GM23338 (cell line): ENCODE data around the gene OMP. TPM values are rescaled to one million over a fixed set of nuclear protein-coding genes. Genes with fewer than 3 reads are reported as not detected.

Experiments used
- CREB1 ChIP-seq: fragments of 250-450 bp; sonication (Bioruptor Pico); IDR thresholded peaks from 2 replicates; pipeline ENCODE4 v1.5.0; 2020; ENCODE audit warnings: low read depth, mild to moderate bottlenecking, moderate library complexity
- CTCF ChIP-seq, 2 experiments: fragments of 200-600 bp in 1 of 2; sonication (generic) in 1 of 2; conservative IDR thresholded peaks; 2 replicates each; pipeline versions ENCODE4 v1.5.1 to v1.6.1; 2016 to 2017; ENCODE audit warnings: antibody characterized with exemption in 2 of 2, low read depth in 2 of 2, mild to moderate bottlenecking in 2 of 2, moderate library complexity in 1 of 2
- JUNB ChIP-seq: IDR thresholded peaks from one replicate; pipeline ENCODE4 v1.6.1; 2016; ENCODE audit warnings: antibody characterized with exemption; ENCODE audit not compliant: unreplicated experiment
- ZNF114 ChIP-seq: fragments of 250-450 bp; sonication (Bioruptor Pico); IDR thresholded peaks from 2 replicates; pipeline ENCODE4 v1.5.0; 2020; ENCODE audit warnings: mild to moderate bottlenecking, moderate library complexity
- ZNF462 ChIP-seq: fragments of 250-450 bp; sonication (Bioruptor Pico); IDR thresholded peaks from 2 replicates; pipeline ENCODE4 v1.5.0; 2020; ENCODE audit warnings: mild to moderate bottlenecking, moderate library complexity
- polyA plus RNA-seq: library from polyadenylated mRNA; unstranded; fragments of >200 nt; fragmentation: Nextera tagmentation; extraction: Ambion mirVana; gene quantifications from 2 replicates; pipeline ENCODE4 v1.2.1, GENCODE V29; 2016
- total RNA-seq: library from RNA; depleted of rRNA; stranded (reverse); fragments of >200 nt; shearing (Covaris generic); gene quantifications from 2 replicates; pipeline ENCODE4 v1.2.3, GENCODE V29; 2014
- TF ChIP-seq, protein P1 (sequence below): IDR thresholded peaks from one replicate; pipeline ENCODE4 v1.6.1; 2018; ENCODE audit warnings: antibody characterized with exemption; ENCODE audit not compliant: unreplicated experiment

The OMP gene
- total and polyA plus RNA-seq, 2 experiments from 2014 or later: 1.0 TPM; not detected in 1

- no peak for TF ChIP-seq ZNF462 (CRISPR knock-in tag)
- TF ChIP-seq, protein P1, sequence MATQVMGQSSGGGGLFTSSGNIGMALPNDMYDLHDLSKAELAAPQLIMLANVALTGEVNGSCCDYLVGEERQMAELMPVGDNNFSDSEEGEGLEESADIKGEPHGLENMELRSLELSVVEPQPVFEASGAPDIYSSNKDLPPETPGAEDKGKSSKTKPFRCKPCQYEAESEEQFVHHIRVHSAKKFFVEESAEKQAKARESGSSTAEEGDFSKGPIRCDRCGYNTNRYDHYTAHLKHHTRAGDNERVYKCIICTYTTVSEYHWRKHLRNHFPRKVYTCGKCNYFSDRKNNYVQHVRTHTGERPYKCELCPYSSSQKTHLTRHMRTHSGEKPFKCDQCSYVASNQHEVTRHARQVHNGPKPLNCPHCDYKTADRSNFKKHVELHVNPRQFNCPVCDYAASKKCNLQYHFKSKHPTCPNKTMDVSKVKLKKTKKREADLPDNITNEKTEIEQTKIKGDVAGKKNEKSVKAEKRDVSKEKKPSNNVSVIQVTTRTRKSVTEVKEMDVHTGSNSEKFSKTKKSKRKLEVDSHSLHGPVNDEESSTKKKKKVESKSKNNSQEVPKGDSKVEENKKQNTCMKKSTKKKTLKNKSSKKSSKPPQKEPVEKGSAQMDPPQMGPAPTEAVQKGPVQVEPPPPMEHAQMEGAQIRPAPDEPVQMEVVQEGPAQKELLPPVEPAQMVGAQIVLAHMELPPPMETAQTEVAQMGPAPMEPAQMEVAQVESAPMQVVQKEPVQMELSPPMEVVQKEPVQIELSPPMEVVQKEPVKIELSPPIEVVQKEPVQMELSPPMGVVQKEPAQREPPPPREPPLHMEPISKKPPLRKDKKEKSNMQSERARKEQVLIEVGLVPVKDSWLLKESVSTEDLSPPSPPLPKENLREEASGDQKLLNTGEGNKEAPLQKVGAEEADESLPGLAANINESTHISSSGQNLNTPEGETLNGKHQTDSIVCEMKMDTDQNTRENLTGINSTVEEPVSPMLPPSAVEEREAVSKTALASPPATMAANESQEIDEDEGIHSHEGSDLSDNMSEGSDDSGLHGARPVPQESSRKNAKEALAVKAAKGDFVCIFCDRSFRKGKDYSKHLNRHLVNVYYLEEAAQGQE: no peak
- TF ChIP-seq ZNF114 (CRISPR knock-in tag): no peak
- TF ChIP-seq CREB1 (CRISPR knock-in tag): no peak
- no peak for TF ChIP-seq CTCF (conservative IDR thresholded peaks at IDR 0.05; ENCODE audit: low read depth in 2 of 2)
- no peak for TF ChIP-seq JUNB
Measured at GRCh38 chr11:77151804-77152509, 49.3 kb downstream of the OMP start (continued).
